Type B pancreatic cell (in vitro differentiated cells): ENCODE measurements around the gene ARHGEF17. TPM values are rescaled to one million over a fixed set of nuclear protein-coding genes. Genes with fewer than 3 reads are reported as not detected.

ENCODE experiments used
- DNase-seq: peaks from one replicate; pipeline ENCODE4 v3.0.0; 2021; ENCODE audit warnings: mixed read lengths; ENCODE audit not compliant: unreplicated experiment; ENCODE audit errors: extremely low spot score
- H3K27ac Mint-ChIP-seq: 2 replicates; pipeline ENCODE4 v1.8.0; 2021; ENCODE audit warnings: mild to moderate bottlenecking, mixed read lengths
- H3K27me3 Mint-ChIP-seq: 2 replicates; pipeline ENCODE4 v1.8.0; 2021; ENCODE audit warnings: mixed read lengths
- H3K36me3 Mint-ChIP-seq: 2 replicates; pipeline ENCODE4 v1.8.0; 2021; ENCODE audit warnings: mixed read lengths
- H3K4me1 Mint-ChIP-seq: one replicate; pipeline ENCODE4 v1.8.0; 2021; ENCODE audit warnings: mixed read lengths; ENCODE audit not compliant: unreplicated experiment
- H3K4me3 Mint-ChIP-seq: 2 replicates; pipeline ENCODE4 v1.8.0; 2021; ENCODE audit warnings: mild to moderate bottlenecking, mixed read lengths
- H3K9me3 Mint-ChIP-seq: 2 replicates; pipeline ENCODE4 v1.8.0; 2021; ENCODE audit warnings: mixed read lengths
- total RNA-seq: library from RNA; stranded (reverse); gene quantifications from 2 replicates; pipeline ENCODE4 v1.2.1, GENCODE V29; 2021; ENCODE audit warnings: low replicate concordance
- TF ChIP-seq, protein P1 (sequence below): fragments of 200-600 bp; sonication (generic); conservative IDR thresholded peaks from 2 replicates; pipeline ENCODE4 v1.5.0; 2021; ENCODE audit warnings: antibody characterized with exemption, mild to moderate bottlenecking

ARHGEF17 gene
- total RNA-seq, 1 donor from 2014 or later = 69.7 TPM

DNA sequence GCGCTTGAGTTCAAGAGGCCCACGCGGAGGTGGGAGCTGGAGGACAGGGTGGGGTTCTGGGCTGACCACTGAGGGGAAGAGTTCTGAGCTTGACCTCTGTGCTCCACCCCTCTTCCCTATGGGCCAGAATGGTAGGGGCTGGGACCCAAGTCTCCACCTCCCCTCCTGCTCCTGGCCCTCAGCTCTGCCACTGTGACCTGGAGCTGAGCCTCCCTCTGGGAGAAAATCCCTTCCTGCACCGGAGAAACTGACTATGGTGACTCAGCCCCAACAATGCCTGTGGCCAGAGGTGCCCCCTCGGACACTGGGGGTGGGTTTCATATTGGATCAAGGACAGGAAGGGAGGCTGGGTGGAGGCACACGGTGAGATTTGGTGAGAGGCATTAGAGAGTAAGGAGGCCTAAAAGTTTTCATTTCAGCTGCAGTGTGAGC lies 91.1 kb downstream of the ARHGEF17 start:
- H3K27ac Mint-ChIP-seq = no peak overlapping the region
- DNase-seq = no peak
- H3K4me3 Mint-ChIP-seq = no peak overlapping the region
- H3K27me3 Mint-ChIP-seq = no peaks in the 10 kb centered on the region
- no peaks in the 10 kb centered on the region for H3K36me3 Mint-ChIP-seq
- H3K9me3 Mint-ChIP-seq = no peaks in the 10 kb centered on the region
- H3K4me1 Mint-ChIP-seq = peaks cover 3% of the 10 kb centered on the region
- TF ChIP-seq, protein P1, sequence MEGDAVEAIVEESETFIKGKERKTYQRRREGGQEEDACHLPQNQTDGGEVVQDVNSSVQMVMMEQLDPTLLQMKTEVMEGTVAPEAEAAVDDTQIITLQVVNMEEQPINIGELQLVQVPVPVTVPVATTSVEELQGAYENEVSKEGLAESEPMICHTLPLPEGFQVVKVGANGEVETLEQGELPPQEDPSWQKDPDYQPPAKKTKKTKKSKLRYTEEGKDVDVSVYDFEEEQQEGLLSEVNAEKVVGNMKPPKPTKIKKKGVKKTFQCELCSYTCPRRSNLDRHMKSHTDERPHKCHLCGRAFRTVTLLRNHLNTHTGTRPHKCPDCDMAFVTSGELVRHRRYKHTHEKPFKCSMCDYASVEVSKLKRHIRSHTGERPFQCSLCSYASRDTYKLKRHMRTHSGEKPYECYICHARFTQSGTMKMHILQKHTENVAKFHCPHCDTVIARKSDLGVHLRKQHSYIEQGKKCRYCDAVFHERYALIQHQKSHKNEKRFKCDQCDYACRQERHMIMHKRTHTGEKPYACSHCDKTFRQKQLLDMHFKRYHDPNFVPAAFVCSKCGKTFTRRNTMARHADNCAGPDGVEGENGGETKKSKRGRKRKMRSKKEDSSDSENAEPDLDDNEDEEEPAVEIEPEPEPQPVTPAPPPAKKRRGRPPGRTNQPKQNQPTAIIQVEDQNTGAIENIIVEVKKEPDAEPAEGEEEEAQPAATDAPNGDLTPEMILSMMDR = no peak

DNA sequence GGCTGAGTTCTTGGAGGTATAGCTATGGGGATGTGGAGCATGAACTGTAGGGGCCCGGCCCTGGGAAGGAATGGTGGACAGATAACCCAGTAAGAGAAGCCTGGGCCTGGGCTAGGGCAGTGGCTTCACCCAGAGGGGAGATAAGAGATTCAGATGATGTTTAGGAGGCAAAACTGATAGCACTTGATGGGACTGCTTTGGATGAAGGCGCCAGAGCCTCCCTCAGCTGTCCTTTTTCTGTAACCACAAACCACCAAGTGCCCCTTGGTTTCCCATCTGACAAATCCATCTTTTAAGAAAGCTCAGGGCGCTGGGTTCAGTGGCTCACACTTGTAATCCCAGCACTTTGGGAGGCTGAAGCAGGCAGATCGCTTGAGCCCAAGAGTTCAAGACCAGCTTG lies 91.6 kb downstream of the ARHGEF17 start:
- no peak overlapping the region for H3K27ac Mint-ChIP-seq
- no peaks in the 10 kb centered on the region for H3K36me3 Mint-ChIP-seq
- H3K27me3 Mint-ChIP-seq = no peaks in the 10 kb centered on the region
- TF ChIP-seq, protein P1 = no peak
- H3K9me3 Mint-ChIP-seq = no peaks in the 10 kb centered on the region
- no peak overlapping the region for H3K4me3 Mint-ChIP-seq
- DNase-seq = no peak
- peaks cover 5% of the 10 kb centered on the region for H3K4me1 Mint-ChIP-seq

DNA sequence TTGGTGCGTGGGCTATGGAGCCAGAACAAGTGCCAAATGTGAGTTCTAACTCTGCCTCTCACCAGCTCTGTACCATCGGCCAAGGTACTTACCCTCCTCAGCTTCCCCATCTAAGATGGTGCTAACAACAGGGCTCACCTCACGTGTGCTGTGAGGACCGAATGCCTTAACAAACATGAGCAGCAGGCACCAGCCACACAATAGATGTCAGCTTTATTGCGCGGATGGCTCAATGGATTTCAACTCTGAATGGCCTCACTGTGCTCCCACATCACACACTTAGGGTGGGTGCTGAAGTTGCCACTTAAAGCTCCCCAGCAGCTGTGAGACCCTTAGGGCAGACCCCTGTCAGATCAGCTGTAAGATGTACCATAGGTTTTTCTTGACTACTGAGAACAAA lies 92.2 kb downstream of the ARHGEF17 start:
- TF ChIP-seq, protein P1 = no peak
- no peak overlapping the region for H3K27ac Mint-ChIP-seq
- H3K27me3 Mint-ChIP-seq = no peaks in the 10 kb centered on the region

DNA sequence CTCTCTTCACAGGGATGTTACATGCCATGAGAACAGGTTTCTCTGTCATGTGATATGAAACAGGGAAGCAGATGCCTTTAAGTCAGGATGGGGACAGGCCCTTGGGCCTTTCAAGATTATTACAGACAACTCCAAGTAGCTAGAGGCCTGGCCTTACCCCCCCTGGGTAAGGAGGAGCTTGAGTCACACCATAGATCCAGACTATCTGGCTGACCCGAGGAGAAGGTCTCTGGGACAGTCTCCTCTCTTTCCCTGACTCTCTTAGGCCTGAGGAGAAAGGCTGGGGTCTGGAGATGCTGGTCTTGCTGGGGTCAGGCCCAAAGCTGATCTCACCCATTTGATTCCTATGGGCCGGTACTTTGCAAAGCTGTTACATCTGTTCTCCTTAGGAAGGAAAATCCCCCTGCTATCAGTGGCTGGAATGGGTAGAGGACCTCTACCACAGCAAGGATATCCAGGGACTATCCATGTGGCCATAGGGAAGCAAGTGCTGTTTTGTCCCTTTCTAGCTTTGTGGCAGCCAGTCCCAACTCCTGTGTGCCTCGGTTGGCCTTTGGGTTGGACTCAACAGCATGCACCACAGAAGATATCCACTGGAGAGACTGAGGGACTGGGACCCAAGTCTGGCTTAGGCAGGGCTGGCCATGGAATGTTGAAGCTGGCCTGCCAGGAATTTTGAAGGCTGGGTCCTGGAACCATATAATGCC lies 93.3 kb downstream of the ARHGEF17 start:
- no peaks in the 10 kb centered on the region for H3K9me3 Mint-ChIP-seq
- H3K36me3 Mint-ChIP-seq = peaks cover 3% of the 10 kb centered on the region
- TF ChIP-seq, protein P1 = no peak
- no peak overlapping the region for H3K4me3 Mint-ChIP-seq
- no peak for DNase-seq
- H3K4me1 Mint-ChIP-seq = peaks cover 5% of the 10 kb centered on the region
- H3K27ac Mint-ChIP-seq = no peak overlapping the region
- H3K27me3 Mint-ChIP-seq = no peaks in the 10 kb centered on the region

More for the DNA sequence above, 92.2 kb downstream of the ARHGEF17 start:
- DNase-seq = no peak
- Mint-ChIP-seq H3K36me3 (no peaks in the 10 kb centered on the region), H3K9me3 (no peaks in the 10 kb centered on the region), H3K4me1 (peaks cover 5% of the 10 kb centered on the region), H3K4me3 (no peak overlapping the region)

DNA sequence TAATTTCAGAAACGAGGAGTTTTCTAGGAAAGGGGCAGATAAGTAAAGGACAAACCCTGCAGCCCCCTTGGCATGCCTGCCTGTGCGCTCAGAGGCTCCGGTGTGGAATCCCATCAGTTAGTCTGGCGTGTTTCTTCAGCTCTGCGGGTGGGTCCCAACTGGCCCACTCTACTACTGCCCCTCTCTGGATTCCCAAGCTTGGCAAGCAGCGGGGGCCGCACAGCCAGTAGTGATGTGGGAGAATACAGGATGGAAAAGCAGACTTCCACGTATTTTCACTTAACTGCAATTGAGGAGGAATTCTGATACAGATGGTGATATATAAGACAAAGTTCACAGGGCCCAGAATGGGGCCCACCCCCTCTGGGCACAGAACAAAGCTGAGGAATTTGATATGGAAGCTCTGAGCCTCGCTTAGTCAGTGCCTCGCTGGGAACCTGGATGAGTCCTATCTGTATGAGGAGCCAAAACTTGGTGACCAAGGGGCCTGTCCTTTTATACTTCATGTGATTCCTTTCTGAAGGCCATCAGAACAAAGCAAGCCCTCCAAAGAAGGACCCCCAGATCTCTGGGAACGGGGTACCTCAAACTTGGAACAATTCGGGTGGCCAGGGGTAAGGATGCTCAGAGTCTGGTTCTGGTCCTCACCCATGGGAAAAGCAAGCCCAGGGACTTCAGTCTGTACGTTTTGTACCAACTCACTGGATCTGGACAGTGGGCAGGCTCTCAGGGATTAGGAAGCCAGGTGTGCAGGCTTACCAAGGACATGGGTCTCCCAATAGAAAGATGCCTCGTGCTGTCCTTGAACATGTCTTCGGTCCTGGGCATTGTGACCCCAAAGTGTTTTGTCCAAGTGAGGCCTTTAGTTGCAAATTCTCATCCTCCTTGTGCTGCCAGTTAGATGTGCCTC lies 94.1 kb downstream of the ARHGEF17 start:
- Mint-ChIP-seq H3K4me1 (peaks cover 5% of the 10 kb centered on the region), H3K36me3 (peaks cover 6% of the 10 kb centered on the region), H3K4me3 (no peak overlapping the region), H3K9me3 (no peaks in the 10 kb centered on the region), H3K27me3 (no peaks in the 10 kb centered on the region), H3K27ac (no peak overlapping the region)
- TF ChIP-seq, protein P1 = no peak
- no peak for DNase-seq
